ENCODE measurements around the gene MEG3. TPM values are rescaled to one million over a fixed set of nuclear protein-coding genes. Genes with fewer than 3 reads are reported as not detected.

MEG3 gene
- total RNA-seq, 3 donors from 2014 or later, result 0.91 to 1.3 (median 1.1) TPM

DNA sequence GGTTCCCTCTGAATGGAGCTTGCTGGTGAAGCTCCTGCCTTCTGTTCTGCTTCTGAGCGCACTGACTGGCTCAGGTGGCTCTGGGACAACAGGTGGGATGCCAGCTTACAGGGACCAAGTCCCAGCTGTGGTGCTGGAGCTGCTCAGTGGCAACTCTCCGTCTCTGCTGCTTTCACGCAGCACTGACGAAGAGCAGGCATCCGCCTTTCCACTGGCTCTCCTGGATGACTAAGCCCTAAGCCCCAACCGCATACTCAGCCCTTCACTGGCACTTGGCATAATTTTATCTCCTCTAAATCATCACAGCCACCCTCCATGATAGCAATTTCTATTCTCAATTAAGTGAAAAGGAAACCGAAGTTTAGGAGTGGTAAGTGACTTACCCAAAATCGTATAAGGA, 81.3 kb downstream of the MEG3 start:
- H3K4me3 Mint-ChIP-seq, result no peak overlapping the region
- no peaks in the 10 kb centered on the region for H3K4me1 Mint-ChIP-seq (ENCODE audit: low read depth)
- DNase-seq (no peak), ATAC-seq (no peak)
- H3K36me3 Mint-ChIP-seq (ENCODE audit: insufficient read depth), result no peaks in the 10 kb centered on the region
- no peaks in the 10 kb centered on the region for H3K9me3 Mint-ChIP-seq
- peaks cover 30% of the 10 kb centered on the region for H3K27me3 Mint-ChIP-seq (ENCODE audit: low read depth)

DNA sequence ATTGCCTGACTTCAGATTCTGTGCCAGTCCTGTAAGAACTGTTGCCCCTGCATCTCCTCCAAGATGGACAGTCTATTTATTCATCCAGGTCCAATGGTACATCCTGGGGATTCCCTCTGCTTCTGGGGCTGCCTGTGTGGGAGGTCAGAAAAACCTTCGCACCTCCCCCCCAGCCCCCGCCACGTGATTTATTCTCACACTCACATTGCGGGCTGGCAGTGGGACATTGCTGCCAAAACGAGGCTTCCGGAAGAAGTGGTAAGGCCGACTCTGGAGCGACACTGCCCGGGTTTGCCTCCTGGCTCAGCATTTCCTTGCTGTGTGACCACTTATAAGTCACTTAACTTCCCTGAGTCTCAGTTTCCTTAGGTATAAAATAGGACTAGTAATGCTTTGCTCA, 83.5 kb downstream of the MEG3 start:
- H3K4me1 Mint-ChIP-seq (ENCODE audit: low read depth), result no peaks in the 10 kb centered on the region
- DNase-seq, result no peak
- no peaks in the 10 kb centered on the region for H3K36me3 Mint-ChIP-seq (ENCODE audit: insufficient read depth)

More for the DNA sequence above, 83.5 kb downstream of the MEG3 start:
- H3K4me3 Mint-ChIP-seq, result no peak overlapping the region
- peaks cover 20% of the 10 kb centered on the region for H3K27me3 Mint-ChIP-seq (ENCODE audit: low read depth)
- no peaks in the 10 kb centered on the region for H3K9me3 Mint-ChIP-seq
- no peak for ATAC-seq

Other genes starting within 250 kb of the MEG3 start
- gene BEGAIN, start 238.7 kb upstream of the MEG3 start, total RNA-seq, result 1 to 10 TPM in 2 of 3 donors, under 1 TPM in 1; 0.53 to 3.9 (median 2.0) TPM
- under 1 TPM; 0.63 to 0.68 (median 0.63) TPM for gene DLK1, start 99.2 kb upstream of the MEG3 start, total RNA-seq
- gene RTL1, start 77.6 kb downstream of the MEG3 start, total RNA-seq, result not detected